ENCODE results near the gene IPPK. TPM values are rescaled to one million over a fixed set of nuclear protein-coding genes. Genes with fewer than 3 reads are reported as not detected.
"Not testable (repeated sequence)": the region's sequence is repeated elsewhere in the genome, so short reads cannot be mapped to it uniquely, and the experiment has no call there.

IPPK gene
- total RNA-seq, 1 donor from 2014 or later = 7.3 TPM

DNA sequence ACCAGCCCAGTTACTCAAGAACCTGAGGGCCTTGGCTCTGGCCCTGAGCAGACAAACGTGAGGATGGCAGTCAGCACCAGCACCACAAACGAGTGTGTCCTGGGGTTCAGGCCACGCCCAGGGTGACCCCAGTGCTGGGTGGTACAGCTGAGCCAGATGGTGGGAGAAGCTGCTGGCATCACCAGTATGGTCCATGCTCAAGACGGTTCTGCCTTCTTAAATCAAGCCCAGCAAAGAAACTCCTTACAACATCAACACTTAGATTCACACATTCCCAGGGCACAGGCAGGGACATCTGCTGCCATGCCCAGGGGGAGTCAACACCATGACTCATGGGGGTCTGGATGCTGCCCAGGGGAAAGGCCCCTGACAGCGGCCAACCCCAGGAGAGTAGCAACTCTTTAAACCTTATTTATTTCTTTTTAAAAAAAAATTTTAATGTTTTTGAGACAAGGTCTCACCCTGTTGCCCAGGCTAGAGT lies 31.3 kb downstream of the IPPK start:
- DNase-seq (ENCODE audit: low spot score) = no peak

DNA sequence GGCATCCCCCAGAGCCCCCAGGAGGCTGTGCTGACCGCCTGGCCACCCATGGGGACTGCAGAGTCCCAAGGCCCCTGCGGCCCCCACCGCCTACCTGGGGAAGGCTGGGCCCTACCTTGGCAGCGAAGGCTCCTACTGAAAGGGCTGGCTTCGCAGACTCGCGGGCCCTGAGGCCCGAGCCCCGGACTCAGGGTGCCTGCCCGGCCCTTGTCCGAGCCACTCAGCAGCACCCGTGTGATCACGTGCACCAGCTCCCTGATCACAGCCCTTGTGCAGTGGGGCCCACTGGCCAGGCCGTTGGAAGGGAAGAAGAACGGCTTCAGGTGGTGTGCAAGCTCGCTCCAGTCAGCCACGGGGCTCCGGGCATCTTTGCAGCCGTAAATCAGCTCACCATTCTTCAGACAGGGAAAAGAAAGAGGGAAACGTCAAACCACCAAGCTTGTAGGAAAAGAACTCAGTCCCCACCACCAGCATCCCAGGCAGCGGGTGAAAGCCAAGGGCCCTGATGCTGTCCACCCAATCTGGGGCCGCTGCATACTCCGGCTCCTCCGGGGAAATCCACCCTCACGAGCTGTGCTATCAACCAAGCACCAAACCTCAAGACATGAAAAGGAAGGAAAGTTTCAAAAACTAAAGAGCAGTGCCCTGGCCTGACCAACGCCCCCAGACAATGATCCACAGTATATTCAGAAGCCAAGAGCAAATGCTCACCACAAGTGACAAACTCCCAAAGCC lies 31.9 kb downstream of the IPPK start:
- DNase-seq (ENCODE audit: low spot score) = no peak

DNA sequence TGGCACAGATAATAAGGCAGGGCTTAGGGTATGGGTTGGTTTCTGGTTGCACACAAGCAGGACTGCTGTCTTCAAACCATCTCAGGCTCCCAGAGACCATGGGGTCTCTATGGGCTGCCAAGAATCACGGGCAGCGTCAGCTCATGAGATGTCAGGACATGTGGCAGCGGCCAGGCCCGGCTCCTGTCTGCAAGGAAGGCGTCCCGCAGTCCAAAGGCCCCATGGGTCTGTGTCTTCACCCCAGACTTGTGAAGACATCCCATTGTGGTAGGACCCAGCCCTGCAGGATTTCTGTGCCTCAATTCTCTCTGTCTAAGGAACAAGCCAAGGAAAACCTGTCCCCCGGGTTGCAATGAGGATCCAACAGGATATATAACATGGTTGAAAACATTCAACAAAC lies 32.6 kb downstream of the IPPK start:
- DNase-seq (ENCODE audit: low spot score) = no peak

- DNase-seq (ENCODE audit: low spot score) = no peak
These were observed 33.3 kb downstream of the IPPK start for GRCh38 chr9:92636627-92637026.

- no peak for DNase-seq (ENCODE audit: low spot score)
These were observed 34.2 kb downstream of the IPPK start for GRCh38 chr9:92635760-92636159.

DNA sequence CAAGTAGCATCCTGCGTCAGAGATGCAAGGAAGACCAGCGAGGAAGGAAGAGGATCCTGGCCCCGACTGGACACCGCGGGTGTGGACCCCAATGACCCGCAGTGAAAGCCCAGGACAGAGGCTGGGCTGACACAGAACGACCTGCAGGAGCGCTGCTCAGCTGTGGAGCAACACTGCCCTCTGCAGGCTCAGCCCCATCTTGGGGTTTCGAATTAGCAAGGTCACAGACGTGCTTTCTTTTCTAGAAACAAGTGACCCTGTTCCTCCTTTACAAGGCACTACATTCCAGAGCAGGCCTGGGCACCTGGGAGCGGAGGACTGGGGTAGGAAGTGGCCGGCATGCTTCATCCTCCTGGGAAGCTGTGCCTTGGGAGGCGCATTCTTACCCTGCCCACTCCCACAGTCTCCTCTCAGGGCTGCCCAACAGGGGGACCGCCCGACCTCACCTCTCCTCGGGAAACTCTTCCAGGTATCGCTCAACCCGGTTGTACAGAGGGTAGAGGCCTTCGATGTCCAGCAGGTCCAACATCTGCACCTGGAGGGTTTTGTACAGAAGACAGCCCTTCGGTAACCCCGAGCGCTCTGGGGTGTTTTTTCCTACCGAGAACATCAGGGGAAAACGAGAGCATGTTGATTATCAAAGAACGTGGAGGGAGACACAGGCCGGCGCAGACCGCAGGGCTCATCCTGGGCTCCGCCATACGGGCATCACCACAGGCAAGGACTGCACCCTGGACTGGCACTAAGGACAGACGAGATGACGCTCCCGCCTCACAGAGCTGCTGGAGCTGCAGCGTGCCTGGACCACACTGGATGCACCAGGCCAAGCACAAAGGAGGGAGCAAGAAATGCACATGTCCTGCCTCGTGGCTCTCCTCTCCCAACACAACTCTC lies 35.0 kb downstream of the IPPK start:
- peak; percentile 67 for DNase-seq (ENCODE audit: low spot score)

GRCh38 chr9:92633614-92634278 lies 36.2 kb downstream of the IPPK start:
- no peak for DNase-seq (ENCODE audit: low spot score)

- no peak for DNase-seq (ENCODE audit: low spot score)
These were observed 37.3 kb downstream of the IPPK start for GRCh38 chr9:92632641-92633040.

DNA sequence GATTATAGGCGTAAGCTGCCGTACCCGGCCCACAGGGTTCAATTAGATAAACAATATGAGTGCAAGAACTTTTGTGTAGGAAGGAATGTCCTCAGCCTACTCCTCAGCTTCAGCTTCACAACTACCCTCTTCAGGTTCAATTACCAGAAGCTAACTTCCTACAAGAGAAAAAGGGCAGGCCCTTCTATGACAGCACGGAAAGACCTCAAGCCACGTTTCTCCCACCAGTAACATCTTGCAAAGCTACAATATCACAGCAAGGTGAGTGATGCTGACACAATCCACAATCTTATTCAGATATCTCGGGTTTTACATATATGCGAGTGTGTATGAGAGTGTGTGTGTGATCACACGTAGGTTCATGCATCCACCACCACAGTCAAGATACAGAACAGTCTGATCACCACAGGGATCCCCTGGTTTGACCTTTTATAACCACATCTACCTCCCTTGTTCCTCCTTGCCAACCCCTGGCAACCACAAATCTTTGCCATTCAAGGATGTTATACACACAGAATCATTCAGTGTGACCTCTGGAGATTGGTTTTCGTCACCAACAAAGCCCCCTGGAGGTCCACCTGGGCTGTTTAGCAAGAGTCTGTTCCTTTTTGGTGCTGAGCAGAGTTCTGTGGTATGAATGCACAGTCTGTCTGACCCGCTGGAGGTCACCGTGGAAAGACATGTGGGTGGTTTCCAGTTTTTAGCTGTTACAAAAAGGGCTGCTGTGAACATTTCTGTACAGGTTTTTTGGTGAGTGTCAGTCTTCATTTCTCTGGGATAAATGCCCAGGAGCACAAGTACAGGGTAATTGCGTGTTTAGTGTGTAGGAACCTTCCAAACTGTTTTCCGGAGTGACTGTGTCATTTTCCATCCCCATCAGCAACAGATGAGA lies 38.2 kb downstream of the IPPK start:
- DNase-seq (ENCODE audit: low spot score) = no peak

DNA sequence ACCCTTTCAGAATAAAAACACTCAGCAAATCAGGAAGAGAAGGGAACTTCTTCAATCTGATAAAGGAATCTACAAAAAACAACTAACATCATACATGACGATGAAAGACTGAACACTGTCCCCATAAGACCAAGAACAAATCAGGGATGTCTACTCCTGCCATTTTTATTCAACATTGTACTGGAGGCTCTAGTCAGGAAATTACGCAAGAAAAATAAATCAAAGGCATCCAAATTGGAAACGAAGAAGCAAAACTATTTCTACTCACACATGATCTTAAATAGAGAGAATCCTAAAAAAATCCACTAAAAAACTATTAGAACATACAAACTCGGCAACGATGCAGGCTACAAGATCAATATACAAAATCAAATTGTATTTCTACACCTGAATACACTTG lies 42.3 kb downstream of the IPPK start:
- DNase-seq (ENCODE audit: low spot score) = no peak

DNA sequence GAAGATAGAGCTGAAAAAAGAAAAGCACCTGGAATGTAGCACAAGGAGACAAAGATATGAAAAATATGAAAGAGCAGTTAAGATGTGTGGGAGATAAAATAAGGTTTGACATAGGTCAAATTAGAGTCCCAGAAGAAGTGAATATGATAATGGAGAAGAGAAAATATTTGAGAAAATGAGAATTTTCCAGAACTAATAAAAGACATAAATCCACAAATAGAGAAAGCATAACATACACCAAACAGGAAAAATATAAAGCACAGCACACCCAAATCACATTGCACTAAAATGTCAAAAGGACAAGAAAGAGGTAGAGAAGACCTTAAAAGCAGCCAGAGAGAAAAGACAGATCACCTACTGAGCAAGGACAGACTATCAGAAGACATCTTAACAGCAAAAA lies 43.4 kb downstream of the IPPK start:
- no peak for DNase-seq (ENCODE audit: low spot score)

DNA sequence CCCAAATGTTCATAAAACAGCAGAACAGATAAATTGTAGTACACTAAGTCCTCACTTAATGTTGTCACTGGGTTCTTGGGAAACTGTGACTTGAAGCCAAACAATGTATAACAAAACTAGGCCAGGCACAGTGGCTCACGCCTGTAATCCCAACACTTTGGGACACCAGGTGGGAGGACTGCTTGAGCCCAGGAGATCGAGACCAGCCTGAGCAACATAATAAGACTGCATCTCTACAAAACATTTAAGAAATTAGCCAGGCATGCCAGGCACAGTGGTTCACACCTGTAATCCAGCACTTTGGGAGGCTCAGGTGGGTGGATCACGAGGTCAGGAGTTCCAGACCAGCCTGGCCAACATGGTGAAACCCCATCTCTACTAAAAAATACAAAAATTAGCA lies 46.0 kb downstream of the IPPK start:
- DNase-seq (ENCODE audit: low spot score) = not testable (repeated sequence)

GRCh38 chr9:92620845-92621244 lies 49.1 kb downstream of the IPPK start:
- no peak for DNase-seq (ENCODE audit: low spot score)

GRCh38 chr9:92619601-92620300 lies 50.2 kb downstream of the IPPK start:
- DNase-seq (ENCODE audit: low spot score) = no peak

DNA sequence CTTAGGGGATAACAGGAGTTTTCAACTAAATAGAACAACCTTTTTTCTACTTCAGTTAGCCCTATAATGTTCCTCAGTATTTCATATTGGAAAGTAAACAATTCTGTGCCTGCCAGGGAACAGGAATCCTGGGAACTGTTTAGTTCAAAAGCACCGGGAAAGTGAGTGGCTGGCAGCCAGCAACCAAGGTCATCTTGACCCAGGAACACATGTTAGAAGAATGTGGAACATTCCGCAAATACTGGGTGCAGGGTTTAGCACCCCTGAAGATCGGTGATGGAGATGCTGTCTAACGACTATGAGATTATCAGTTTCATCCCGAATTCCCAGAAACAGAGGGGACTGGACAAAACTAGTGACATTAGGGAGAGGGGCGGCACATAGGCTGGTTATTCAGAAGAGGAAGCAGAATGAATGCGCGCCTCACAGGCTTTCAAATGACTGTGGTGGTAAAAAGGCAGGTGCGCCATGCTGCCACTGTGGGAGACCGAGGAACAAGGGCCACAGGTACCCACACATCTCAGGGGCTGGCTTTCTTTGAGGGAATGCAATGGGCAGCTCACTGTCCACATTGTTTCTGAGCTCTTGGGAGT lies 51.2 kb downstream of the IPPK start:
- DNase-seq (ENCODE audit: low spot score) = no peak

- no peak for DNase-seq (ENCODE audit: low spot score)
These were observed 51.9 kb downstream of the IPPK start for GRCh38 chr9:92617951-92618510.

GRCh38 chr9:92617195-92617813 lies 52.6 kb downstream of the IPPK start:
- no peak for DNase-seq (ENCODE audit: low spot score)

- DNase-seq (ENCODE audit: low spot score) = peak; percentile 48
These were observed 53.2 kb downstream of the IPPK start for GRCh38 chr9:92616655-92617111.

DNA sequence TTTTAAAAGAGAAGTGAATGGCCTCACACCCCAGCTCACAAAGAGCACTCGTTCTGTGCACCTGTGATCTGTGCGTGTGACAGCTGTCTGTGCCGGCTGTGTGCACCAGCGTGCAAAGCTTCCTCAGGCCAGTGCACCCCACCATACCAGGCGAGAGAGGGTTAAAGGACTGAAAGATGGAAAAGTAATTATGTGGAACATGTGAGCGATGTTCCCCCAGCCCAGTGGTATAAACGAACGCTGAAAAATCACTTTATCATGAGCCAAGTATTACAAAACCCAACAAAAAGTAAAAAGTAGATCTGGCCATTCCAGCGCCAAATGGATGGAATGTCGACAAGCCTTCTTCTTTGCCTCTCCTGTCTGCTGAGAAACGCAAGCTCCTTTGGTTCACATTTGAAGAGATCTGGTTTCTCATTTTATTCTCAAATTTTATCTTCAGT lies 53.7 kb downstream of the IPPK start:
- DNase-seq (ENCODE audit: low spot score) = peak; percentile 27
